GM12873 (cell line): ENCODE results near the gene SLC16A10.

ENCODE experiments used
- CTCF ChIP-seq: IDR thresholded peaks from 2 replicates; pipeline ENCODE4 v1.5.1; 2012; ENCODE audit warnings: low read depth, mild to moderate bottlenecking, moderate library complexity, low read length, control low read depth; ENCODE audit not compliant: insufficient read depth; ENCODE audit errors: missing control alignments

SLC16A10 gene

GRCh38 chr6:111201244-111201554 is 113.9 kb downstream of the SLC16A10 start:
- TF ChIP-seq CTCF, result no peak

GRCh38 chr6:111201764-111202163 is 114.5 kb downstream of the SLC16A10 start:
- no peak for TF ChIP-seq CTCF

GRCh38 chr6:111204305-111204704 is 117.0 kb downstream of the SLC16A10 start:
- TF ChIP-seq CTCF, result no peak

- no peak for TF ChIP-seq CTCF
Observed at GRCh38 chr6:111204881-111205280, 117.6 kb downstream of the SLC16A10 start.

GRCh38 chr6:111205502-111205901 is 118.2 kb downstream of the SLC16A10 start:
- TF ChIP-seq CTCF, result no peak

GRCh38 chr6:111207141-111207858 is 120.0 kb downstream of the SLC16A10 start:
- no peak for TF ChIP-seq CTCF

GRCh38 chr6:111208933-111209332 is 121.6 kb downstream of the SLC16A10 start:
- no peak for TF ChIP-seq CTCF
